Fibroblast of the aortic adventitia (primary cell): ENCODE results near the gene SEMG2. TPM values are rescaled to one million over a fixed set of nuclear protein-coding genes. Genes with fewer than 3 reads are reported as not detected.

Experiments
- DNase-seq: peaks from one replicate; pipeline ENCODE4 v3.0.0-alpha.2; 2010; ENCODE audit warnings: low read depth
- H3K4me3 ChIP-seq: 2 replicates; pipeline ENCODE4 v1.5.1; 2011; ENCODE audit warnings: low read depth, mild to moderate bottlenecking, control low read depth, low read length, moderate library complexity
- CTCF ChIP-seq: IDR thresholded peaks from 2 replicates; pipeline ENCODE4 v1.5.1; 2011; ENCODE audit warnings: mild to moderate bottlenecking, low read length, control low read depth, inconsistent platforms; ENCODE audit not compliant: insufficient read depth
- total RNA-seq: library from RNA; depleted of rRNA; stranded (reverse); fragments of >200 nt; gene quantifications from 2 replicates; pipeline ENCODE4 v1.2.3, GENCODE V29; 2012; ENCODE audit warnings: low replicate concordance

The SEMG2 gene
- total RNA-seq, 1 donor = not detected

GRCh38 chr20:45258259-45258658, 37.1 kb downstream of the SEMG2 start:
- no peak overlapping the region for H3K4me3 ChIP-seq
- no peak for DNase-seq
- no peak for TF ChIP-seq CTCF

GRCh38 chr20:45258664-45259063, 37.5 kb downstream of the SEMG2 start:
- TF ChIP-seq CTCF = no peak
- no peak for DNase-seq
- no peak overlapping the region for H3K4me3 ChIP-seq

- H3K4me3 ChIP-seq = no peak overlapping the region
- no peak for TF ChIP-seq CTCF
- no peak for DNase-seq
These were observed 42.5 kb downstream of the SEMG2 start for GRCh38 chr20:45263556-45264266.

GRCh38 chr20:45266977-45267376, 45.8 kb downstream of the SEMG2 start:
- H3K4me3 ChIP-seq = no peak overlapping the region
- TF ChIP-seq CTCF = no peak
- no peak for DNase-seq

- peak; percentile 67 for DNase-seq
- no peak for TF ChIP-seq CTCF
- no peak overlapping the region for H3K4me3 ChIP-seq
These were observed 47.4 kb downstream of the SEMG2 start for GRCh38 chr20:45268531-45268930.

GRCh38 chr20:45269056-45269455, 47.9 kb downstream of the SEMG2 start:
- H3K4me3 ChIP-seq = no peak overlapping the region
- DNase-seq = no peak
- no peak for TF ChIP-seq CTCF

- H3K4me3 ChIP-seq = no peak overlapping the region
- no peak for TF ChIP-seq CTCF
- DNase-seq = no peak
These were observed 48.6 kb downstream of the SEMG2 start for GRCh38 chr20:45269754-45270270.
